IMR-90 (cell line): ENCODE data around the gene MLIP.

Source experiments
- CTCF ChIP-seq: conservative IDR thresholded peaks from 2 replicates; pipeline ENCODE4 v1.5.1; 2012; ENCODE audit warnings: mild to moderate bottlenecking, low read depth, low read length, improper control_type of control experiment
- POLR2A ChIP-seq: IDR thresholded peaks from 2 replicates; pipeline ENCODE4 v1.6.1; 2012; ENCODE audit warnings: mild to moderate bottlenecking, low read depth, low read length
- RAD21 ChIP-seq: IDR thresholded peaks from 2 replicates; pipeline ENCODE4 v1.6.1; 2012; ENCODE audit warnings: low read length, improper control_type of control experiment

GRCh38 chr6:54301770-54302169 lies 190.5 kb downstream of the MLIP start:
- no peak for TF ChIP-seq CTCF
- TF ChIP-seq POLR2A = no peak
- TF ChIP-seq RAD21 = no peak
